T47D (cell line): Measurements from ENCODE around the gene MMS19.

Source experiments
- DNase-seq, 2 experiments: peaks; one replicate each; pipeline versions ENCODE4 v3.0.0 to v3.0.0-alpha.2; 2011 to 2012; ENCODE audit warnings: low read depth in 1 of 2, low spot score in 1 of 2
- JUND ChIP-seq: IDR thresholded peaks from 2 replicates; pipeline ENCODE4 v1.6.1; 2012; ENCODE audit warnings: low read depth
- in situ Hi-C: cut with HindIII; loops from 2 replicates; pipeline ENCODE4 v1.10.0; 2016; ENCODE audit warnings: low sequenced_read_pairs, low pct_unique_long_range_greater_than_20kb

The MMS19 gene

DNA sequence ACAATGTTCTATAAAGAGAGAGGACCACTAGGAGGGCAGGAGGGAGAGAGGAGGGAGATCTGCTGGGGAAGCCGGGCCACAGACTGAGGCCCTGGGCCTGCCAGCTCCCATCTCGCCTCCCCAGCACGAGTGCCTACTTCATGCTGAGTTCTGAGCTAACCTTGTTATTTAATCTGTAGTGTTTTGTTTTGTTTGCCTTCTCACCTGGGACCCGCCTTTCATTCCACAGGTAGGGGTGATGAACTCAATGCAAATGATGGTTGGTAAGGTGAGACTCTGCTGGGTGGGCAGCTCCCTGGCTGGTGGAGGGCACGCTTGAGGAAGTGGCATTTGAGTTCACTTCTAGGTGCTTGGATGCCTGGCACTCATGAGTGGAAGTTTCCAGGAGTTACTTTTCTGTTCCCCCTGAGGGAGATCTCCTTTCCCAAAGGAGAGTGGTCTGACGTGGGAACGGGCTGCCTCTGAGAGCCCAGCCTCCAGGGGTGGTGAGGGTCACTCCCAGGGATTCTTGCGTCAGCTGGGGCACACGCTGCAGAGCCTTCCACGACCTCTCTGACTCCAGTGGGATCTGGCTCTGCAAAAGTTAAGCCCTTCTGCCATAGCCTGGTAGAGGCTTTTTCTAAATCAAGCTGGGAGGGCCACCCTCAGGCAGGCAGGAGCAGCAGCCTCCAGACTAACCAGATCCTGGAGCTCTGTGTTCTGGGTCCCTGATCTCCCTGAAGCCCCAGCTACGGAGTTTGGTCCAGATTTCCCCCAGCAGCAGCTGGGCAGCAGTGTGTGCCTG, 22.9 kb upstream of the MMS19 start:
- DNase-seq: peak in 1 of 2 experiments; percentile 37
- no peak for TF ChIP-seq JUND
- in situ Hi-C loops: no loop called here

DNA sequence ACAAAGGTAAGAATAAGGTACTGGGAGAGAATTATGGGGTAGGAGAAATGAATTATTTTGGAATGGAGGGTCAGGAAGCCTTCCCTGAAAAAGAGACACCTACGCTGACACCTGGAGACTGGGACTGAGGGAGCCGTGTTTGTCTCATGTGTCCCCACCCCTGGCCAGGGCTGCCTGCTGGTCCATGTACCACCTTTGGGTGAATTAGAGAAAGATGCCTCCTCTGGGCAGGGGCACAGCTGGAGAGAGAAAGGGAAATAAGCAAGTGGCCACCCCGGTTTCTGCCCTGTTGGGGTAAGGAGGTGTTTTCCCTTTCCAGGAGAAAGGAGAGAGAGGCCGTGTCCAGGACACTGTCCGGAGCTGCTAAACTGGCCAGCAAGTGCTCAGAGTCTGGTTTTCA, 22.3 kb upstream of the MMS19 start:
- no peak for DNase-seq
- in situ Hi-C loops: no loop called here
- no peak for TF ChIP-seq JUND

DNA sequence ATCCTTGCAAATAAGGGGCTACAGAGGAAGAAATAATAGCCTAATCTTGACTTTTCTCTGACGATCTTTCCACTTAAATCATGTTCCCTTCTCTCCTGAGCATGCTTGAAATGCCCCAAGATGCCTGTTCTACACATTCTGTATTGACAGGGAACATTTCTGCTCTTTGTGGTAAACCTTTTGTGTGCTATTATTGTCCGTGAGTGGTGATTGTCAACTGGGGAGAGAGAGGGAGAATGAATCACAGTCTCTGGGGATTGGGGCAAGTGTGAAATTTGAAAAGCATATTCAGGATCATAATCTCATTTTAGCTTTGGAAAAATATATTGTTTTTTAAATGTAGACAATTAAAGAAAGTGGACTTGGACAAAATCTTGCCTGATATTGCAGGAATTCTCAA, 21.1 kb upstream of the MMS19 start:
- in situ Hi-C loops: no loop called here
- TF ChIP-seq JUND: no peak
- no peak for DNase-seq

DNA sequence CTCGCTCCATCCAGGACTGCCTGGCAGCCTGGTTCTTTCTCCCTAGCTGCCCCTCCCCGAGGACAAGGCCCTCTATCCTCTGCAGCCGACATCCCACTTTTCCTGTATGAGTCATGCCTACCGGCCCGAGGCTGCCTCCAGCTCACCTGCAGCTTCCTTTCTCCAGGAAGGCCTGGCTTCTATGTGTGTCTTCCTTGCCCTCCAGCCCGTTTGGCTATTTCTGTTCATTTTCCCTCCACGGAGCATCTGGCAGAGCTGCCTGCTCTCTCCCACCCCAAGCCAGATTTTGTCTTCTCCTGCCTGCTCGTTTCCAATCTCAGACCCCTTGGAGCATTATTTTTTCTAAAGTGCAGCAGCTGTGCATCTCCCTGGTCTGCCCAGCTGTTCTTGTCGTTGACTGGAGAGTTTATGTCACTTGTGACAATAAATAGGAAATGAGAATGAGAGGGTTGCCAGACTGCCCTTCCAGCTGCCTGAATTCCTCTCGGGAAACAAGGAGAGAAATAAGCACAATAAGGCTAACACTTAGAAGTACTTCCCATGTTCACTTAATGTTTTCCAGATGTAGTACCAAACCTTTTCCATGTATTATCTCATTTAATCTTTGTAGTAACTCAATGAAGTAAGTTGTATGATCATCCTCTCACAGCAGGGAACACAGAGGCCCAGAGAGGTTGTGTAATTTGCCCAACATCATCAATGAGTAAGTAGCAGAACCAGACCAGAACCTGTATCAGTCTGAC, 20.2 kb upstream of the MMS19 start:
- no peak for TF ChIP-seq JUND
- in situ Hi-C loops: no loop called here
- DNase-seq: peak in 1 of 2 experiments; percentile 46

DNA sequence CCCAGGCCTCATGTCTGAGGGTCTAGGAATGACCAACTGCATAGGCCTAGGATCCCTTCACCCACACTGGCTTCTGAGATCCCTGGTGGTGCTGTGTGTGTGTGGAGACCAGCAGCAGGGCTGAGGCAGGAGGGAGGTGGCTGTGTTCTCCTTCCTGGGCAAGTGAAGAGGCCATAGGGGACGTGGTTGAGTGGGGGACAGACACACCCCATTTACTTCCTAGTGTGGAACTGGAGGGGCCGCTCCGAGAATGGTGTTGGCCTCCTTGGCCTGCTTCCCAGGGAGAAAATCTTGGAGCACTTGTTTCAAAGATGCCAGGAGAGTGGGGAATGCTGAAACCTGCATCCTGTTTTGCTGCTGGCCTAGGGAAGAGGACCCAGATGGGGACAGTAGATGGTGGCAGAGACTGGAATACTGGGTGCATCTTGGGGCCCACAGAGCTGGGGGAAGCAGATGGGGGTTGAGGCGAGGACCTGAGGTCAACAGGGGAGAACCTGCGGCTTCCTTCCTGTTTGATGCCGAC, 19.6 kb upstream of the MMS19 start:
- no peak for DNase-seq
- in situ Hi-C loops: no loop called here
- no peak for TF ChIP-seq JUND

DNA sequence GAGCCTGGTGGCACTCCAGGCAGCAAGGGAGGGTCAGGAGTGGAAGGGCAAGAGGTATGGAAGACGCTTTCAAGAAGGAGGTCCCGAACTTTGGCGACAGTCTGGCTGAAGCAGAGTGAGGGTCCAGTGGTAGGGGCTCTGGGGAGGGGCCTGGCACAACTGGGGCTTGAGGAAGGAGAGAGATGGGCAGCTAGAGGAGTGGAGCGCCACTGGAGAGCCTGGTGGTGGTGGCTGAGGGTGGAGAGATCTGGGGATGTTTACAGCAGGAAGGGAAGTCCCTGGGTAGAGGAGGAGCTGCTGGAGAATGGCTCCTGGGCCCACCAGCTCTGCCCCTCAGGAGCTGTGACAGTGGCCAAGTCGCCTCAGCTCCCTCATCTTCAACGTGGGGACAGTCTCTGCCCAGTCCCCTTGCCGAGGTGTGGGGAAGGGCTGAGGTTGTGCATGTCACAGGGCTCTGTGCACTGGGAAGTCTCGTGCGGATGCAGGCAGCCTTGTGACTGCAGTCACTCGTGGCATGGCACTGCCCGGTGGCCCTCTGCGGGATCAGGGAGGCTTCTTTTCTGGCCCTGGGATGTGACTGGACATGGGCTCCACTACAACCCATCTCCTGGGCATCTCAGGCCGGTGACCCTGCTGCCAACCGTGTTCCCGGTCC, 19.0 kb upstream of the MMS19 start:
- in situ Hi-C loops: no loop called here
- no peak for TF ChIP-seq JUND
- DNase-seq: no peak

DNA sequence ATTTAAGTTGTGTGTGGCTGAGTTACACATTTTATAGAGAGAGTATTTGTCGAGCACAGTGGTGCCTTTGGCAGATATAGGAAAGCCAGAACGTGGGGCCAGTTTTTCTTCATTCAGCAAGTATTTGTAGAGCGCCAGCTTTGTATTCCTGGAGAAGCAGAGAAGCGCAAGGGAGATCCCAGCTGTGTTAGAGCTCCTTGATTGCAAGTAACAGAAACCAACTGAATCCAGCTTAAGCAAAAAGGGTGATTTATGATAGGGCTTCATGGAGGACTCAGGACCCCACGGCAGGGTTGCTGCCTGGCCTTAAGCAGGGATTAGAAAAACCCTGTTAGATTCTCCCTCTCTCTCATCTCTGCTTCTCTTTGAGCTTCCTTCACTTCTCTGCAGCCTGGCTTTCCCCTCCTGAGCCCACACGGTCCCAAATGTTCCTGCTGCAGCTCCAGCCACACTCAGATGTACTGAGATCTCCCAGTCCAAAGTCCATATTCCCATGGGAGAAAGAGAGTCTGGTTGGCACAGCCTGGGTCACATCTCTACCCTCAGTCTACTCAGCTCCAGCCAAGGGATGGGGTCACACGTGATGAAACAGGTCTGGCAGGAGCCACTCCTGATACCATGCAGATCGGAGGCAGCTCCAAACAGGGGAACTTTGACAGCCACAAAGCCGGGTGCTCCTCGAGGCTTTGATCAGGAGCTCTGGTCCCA, 17.2 kb upstream of the MMS19 start:
- peak; percentile 50 to 59 for DNase-seq
- in situ Hi-C loops: no loop called here
- TF ChIP-seq JUND: no peak

DNA sequence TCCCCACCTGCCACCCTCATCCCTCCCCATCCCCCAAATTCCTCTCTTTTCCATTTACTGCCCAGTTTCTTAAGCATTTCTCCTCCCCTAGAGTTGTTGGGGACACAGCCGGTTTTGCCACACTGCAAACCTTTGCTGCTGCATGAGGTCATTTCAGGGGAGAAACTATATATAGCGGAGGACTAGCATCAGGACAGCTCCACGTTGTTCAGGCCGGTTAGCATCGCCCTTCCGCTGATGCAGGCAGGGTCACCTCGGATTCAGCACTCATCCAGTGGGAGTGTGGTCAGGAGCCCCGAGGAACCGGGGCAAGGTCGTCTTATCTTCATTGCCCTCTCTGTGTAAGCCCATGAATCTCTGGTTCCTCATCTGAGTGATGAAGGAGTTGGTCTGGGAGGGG, 16.1 kb upstream of the MMS19 start:
- TF ChIP-seq JUND: no peak
- in situ Hi-C loops: no loop called here
- DNase-seq: no peak

DNA sequence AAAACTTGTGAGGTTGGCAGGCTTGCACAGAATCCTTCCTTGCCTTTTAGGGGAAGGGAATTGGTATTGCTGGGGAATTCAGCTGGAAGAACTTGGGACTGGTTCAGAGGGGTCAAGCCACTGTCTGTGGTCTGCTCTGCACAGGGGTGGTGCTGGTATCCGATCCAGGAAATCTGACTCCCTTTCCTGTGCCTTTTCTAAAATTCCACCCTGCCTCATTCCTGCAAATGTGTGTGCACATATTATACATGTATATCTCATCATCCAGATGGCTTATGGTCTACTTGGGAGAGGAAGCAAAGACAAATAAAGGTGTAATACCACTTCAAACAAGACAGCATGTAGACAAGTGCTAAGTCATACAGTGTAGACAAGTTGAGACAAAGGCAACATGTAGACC, 14.8 kb upstream of the MMS19 start:
- no peak for TF ChIP-seq JUND
- in situ Hi-C loops: no loop called here
- no peak for DNase-seq

DNA sequence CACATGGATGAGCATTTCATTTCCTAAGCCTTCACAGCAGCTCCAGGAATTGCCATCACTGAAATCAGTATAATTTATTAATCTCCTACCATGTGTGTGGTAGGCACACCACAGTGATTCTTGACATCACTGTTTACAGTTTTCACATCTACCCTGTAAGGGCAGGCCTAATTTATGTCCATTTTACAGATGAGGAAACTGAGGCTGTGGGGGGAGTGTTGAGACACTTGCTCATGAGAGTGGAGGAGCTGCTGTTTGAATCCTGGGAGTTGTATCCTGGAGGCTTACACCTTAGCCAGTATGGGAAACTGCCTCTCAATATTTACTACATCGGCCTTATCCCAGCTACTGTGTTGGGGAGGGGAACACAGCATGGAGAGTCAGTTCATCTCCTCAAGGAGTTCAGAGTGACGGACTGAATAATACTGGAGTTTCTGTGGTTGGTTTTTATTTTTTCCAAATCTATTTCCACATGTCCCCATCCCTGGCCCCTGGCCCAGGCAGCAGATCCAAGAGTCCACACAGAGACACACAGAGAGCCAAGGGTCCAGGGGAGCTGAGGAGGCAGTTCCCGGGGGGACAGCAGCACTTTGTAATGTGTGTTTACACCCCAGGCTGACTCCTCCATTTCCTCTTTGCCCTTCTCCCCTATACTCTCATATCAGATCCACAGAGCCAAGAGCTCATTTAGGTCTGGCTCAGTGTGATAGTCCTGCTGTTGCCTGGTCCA, 13.7 kb upstream of the MMS19 start:
- DNase-seq: no peak
- in situ Hi-C loops: no loop called here
- no peak for TF ChIP-seq JUND

DNA sequence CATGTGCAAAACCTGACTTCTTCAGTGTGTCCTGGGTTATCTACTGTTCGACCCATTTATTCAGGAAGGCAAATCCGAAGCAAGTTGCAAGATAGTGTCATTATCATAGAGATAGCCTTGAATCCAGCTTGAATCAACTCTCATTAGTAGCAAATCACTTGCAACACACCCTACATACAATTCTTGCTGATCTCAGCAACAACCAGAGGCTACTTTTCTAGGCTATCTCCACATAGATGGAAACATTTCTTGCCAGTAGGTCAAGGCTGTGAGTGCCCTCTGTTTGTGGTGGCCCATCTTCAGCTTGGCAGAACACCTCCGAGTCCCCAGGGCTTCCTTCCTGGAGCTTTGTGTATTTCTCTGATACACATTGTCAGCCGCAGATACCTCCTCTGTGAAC, 12.5 kb upstream of the MMS19 start:
- no peak for DNase-seq
- in situ Hi-C loops: no loop called here
- no peak for TF ChIP-seq JUND

DNA sequence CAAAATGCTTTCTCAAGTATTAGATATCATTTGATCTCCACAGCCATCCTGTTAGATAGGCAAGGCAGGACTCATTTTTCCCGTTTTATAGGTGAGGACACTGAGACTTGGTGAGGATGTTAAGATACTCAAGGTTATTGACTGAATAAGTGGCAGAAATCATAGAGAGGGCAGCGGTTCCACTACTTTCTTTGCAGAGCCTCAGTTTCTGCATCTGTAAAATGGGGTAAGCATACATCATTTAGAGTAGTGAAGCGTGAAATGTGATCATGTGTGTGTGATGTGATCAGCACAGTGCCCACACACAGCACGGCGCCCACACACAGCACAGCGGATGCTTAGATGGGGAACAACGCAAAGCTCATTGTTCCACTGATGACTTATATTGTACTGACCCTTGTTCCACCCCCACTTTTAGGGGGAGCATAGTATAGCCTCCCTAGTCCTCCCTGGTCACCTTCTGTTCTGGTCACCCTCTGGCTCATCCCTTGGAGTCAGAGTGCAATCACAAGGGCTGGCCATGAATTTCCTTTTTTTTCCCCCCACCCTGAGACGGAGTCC, 11.0 kb upstream of the MMS19 start:
- in situ Hi-C loops: no loop called here
- TF ChIP-seq JUND: no peak

More for the DNA sequence above, 11.0 kb upstream of the MMS19 start:
- DNase-seq: no peak
